Measurements from ENCODE around the gene PLAAT3. TPM values are rescaled to one million over a fixed set of nuclear protein-coding genes. Genes with fewer than 3 reads are reported as not detected.
"Not testable (repeated sequence)": the region's sequence is repeated elsewhere in the genome, so short reads cannot be mapped to it uniquely, and the experiment has no call there.

The PLAAT3 gene
- total and polyA plus RNA-seq, 5 experiments from 2014 or later, result 1.7 to 28.7 (median 7.6) TPM

- Mint-ChIP-seq H3K36me3 (peaks cover 0 to 2% (median 0%) of the 10 kb centered on the region in 3 donors), H3K4me3 (peak overlapping the region in 7 of 10 donors; percentile 28 to 95 (median 45)), H3K9me3 (no peaks in the 10 kb centered on the region), H3K27me3 (no peaks in the 10 kb centered on the region), H3K4me1 (peaks cover 41 to 87% (median 82%) of the 10 kb centered on the region in 4 donors), H3K27ac (peak overlapping the region; percentile 61 to 95 (median 88))
- DNase-seq (no peak), ATAC-seq (no peak)
- POLR2A ChIA-PET, result interaction anchor here (1.5 to 9.9 kb wide), 4 partner anchors 12 to 28 kb away, joined by 3 to 226 read pairs (median 6); no protein-coding TSS in a partner anchor
Observed at GRCh38 chr11:63532799-63533475, 81.3 kb downstream of the PLAAT3 start.

GRCh38 chr11:63532117-63532516, 82.1 kb downstream of the PLAAT3 start:
- no peaks in the 10 kb centered on the region for H3K36me3 Mint-ChIP-seq
- peak overlapping the region; percentile 83 to 95 (median 92) for H3K27ac Mint-ChIP-seq
- no peaks in the 10 kb centered on the region for H3K27me3 Mint-ChIP-seq
- peaks cover 35 to 85% (median 80%) of the 10 kb centered on the region in 4 donors for H3K4me1 Mint-ChIP-seq
- peak in 1 of 2 donors; percentile 18 for ATAC-seq
- DNase-seq, result no peak
- H3K4me3 Mint-ChIP-seq, result peak overlapping the region; percentile 2 to 82 (median 68)
- POLR2A ChIA-PET, result interaction anchor here (0.6 to 9.9 kb wide), 8 partner anchors 9 to 149 kb away, joined by 3 to 226 read pairs (median 4); partner anchors contain the start of genes ATL3 and RTN3
- no peaks in the 10 kb centered on the region for H3K9me3 Mint-ChIP-seq

GRCh38 chr11:63531074-63531792, 83.0 kb downstream of the PLAAT3 start:
- ATAC-seq (peak; percentile 94 to 98), DNase-seq (peak in 9 of 10 donors; percentile 47 to 86 (median 72))
- Mint-ChIP-seq H3K4me1 (peaks cover 34 to 77% (median 74%) of the 10 kb centered on the region in 4 donors), H3K4me3 (peak overlapping the region; percentile 54 to 82 (median 78)), H3K27ac (peak overlapping the region; percentile 83 to 95 (median 92))
- not testable (repeated sequence) for H3K36me3 Mint-ChIP-seq, H3K9me3 Mint-ChIP-seq, H3K27me3 Mint-ChIP-seq
- POLR2A ChIA-PET, result interaction anchor here (1.2 to 9.9 kb wide), 4 partner anchors 10 to 150 kb away, joined by 3 to 226 read pairs (median 4); partner anchors contain the start of genes ATL3 and RTN3

GRCh38 chr11:63530021-63530420, 84.2 kb downstream of the PLAAT3 start:
- peak overlapping the region in 5 of 10 donors; percentile 22 to 57 (median 36) for H3K4me3 Mint-ChIP-seq
- H3K9me3 Mint-ChIP-seq, result no peaks in the 10 kb centered on the region
- ATAC-seq, result no peak
- POLR2A ChIA-PET, result interaction anchor here (0.6 to 2.1 kb wide), 5 partner anchors 21 to 40 kb away, joined by 3 to 13 read pairs (median 6); no protein-coding TSS in a partner anchor
- H3K4me1 Mint-ChIP-seq, result peaks cover 33 to 65% (median 62%) of the 10 kb centered on the region in 4 donors
- H3K27me3 Mint-ChIP-seq, result no peaks in the 10 kb centered on the region
- no peaks in the 10 kb centered on the region for H3K36me3 Mint-ChIP-seq
- no peak for DNase-seq
- peak overlapping the region; percentile 65 to 91 (median 84) for H3K27ac Mint-ChIP-seq

GRCh38 chr11:63529373-63529772, 84.9 kb downstream of the PLAAT3 start:
- H3K36me3 Mint-ChIP-seq, H3K9me3 Mint-ChIP-seq, ATAC-seq, DNase-seq, H3K27me3 Mint-ChIP-seq: not testable (repeated sequence)
- H3K27ac Mint-ChIP-seq, result peak overlapping the region; percentile 15 to 91 (median 84)
- peak overlapping the region in 4 of 10 donors; percentile 18 to 48 (median 34) for H3K4me3 Mint-ChIP-seq
- POLR2A ChIA-PET, result interaction anchor here (0.6 to 2.1 kb wide), 7 partner anchors 8 to 390 kb away, joined by 3 to 13 read pairs (median 6); no protein-coding TSS in a partner anchor
- peaks cover 32 to 60% (median 57%) of the 10 kb centered on the region in 4 donors for H3K4me1 Mint-ChIP-seq

- H3K9me3 Mint-ChIP-seq, DNase-seq, H3K27me3 Mint-ChIP-seq, ATAC-seq, H3K36me3 Mint-ChIP-seq: not testable (repeated sequence)
- peaks cover 29 to 54% (median 52%) of the 10 kb centered on the region in 4 donors for H3K4me1 Mint-ChIP-seq
- POLR2A ChIA-PET, result interaction anchor here (0.6 to 2.1 kb wide), 4 partner anchors 9 to 389 kb away, joined by 3 to 13 read pairs (median 6); no protein-coding TSS in a partner anchor
- peak overlapping the region in 5 of 10 donors; percentile 10 to 48 (median 26) for H3K4me3 Mint-ChIP-seq
- peak overlapping the region; percentile 36 to 91 (median 84) for H3K27ac Mint-ChIP-seq
Observed at GRCh38 chr11:63528729-63529278, 85.4 kb downstream of the PLAAT3 start.

GRCh38 chr11:63528156-63528555, 86.1 kb downstream of the PLAAT3 start:
- DNase-seq, H3K9me3 Mint-ChIP-seq, POLR2A ChIA-PET, ATAC-seq, H3K36me3 Mint-ChIP-seq, H3K4me3 Mint-ChIP-seq, H3K27me3 Mint-ChIP-seq: not testable (repeated sequence)
- H3K4me1 Mint-ChIP-seq, result peaks cover 24 to 48% (median 45%) of the 10 kb centered on the region in 4 donors
- peak overlapping the region in 2 of 10 donors; percentile 53 to 55 for H3K27ac Mint-ChIP-seq

- Mint-ChIP-seq H3K27me3 (no peaks in the 10 kb centered on the region), H3K9me3 (peaks cover 0 to 6% (median 0%) of the 10 kb centered on the region in 9 donors), H3K4me3 (no peak overlapping the region), H3K27ac (peak overlapping the region in 2 of 10 donors; percentile 53 to 55), H3K4me1 (peaks cover 22 to 43% (median 40%) of the 10 kb centered on the region in 4 donors), H3K36me3 (peaks cover 0 to 1% (median 0%) of the 10 kb centered on the region in 3 donors)
- ATAC-seq, result no peak
- POLR2A ChIA-PET, result interaction anchor here (1.0 kb wide), 1 partner anchor 11 kb away, joined by 3 read pairs; no protein-coding TSS in a partner anchor
- DNase-seq, result no peak
Observed at GRCh38 chr11:63527667-63528066, 86.6 kb downstream of the PLAAT3 start.

Other genes starting within 250 kb of the PLAAT3 start
- gene SLC22A9, start 244.6 kb downstream of the PLAAT3 start, total RNA-seq, result not detected
- not detected for gene SLC22A9, start 244.6 kb downstream of the PLAAT3 start, polyA plus RNA-seq
- under 1 TPM; 0.18 to 0.58 TPM for gene PLAAT5, start 123.3 kb downstream of the PLAAT3 start, total RNA-seq
- under 1 TPM; 0.34 to 0.64 (median 0.36) TPM for gene PLAAT5, start 123.3 kb downstream of the PLAAT3 start, polyA plus RNA-seq
- gene LGALS12, start 108.3 kb downstream of the PLAAT3 start, total RNA-seq, result not detected
- not detected for gene LGALS12, start 108.3 kb downstream of the PLAAT3 start, polyA plus RNA-seq
- 10 to 100 TPM; 97.8 to 99.8 TPM for gene PLAAT4, start 77.6 kb downstream of the PLAAT3 start, total RNA-seq
- gene PLAAT4, start 77.6 kb downstream of the PLAAT3 start, polyA plus RNA-seq, result 100 to 1,000 TPM; 460 to 532 (median 464) TPM
- gene PLAAT2, start 51.1 kb downstream of the PLAAT3 start, total RNA-seq, result not detected
- under 1 TPM; 0.39 to 0.69 (median 0.49) TPM for gene PLAAT2, start 51.1 kb downstream of the PLAAT3 start, polyA plus RNA-seq
- 10 to 100 TPM; 36.2 to 37.5 TPM for gene ATL3, start 56.9 kb upstream of the PLAAT3 start, total RNA-seq
- gene ATL3, start 56.9 kb upstream of the PLAAT3 start, polyA plus RNA-seq, result 10 to 100 TPM; 17.1 to 27.0 (median 19.4) TPM
- gene RTN3, start 67.1 kb upstream of the PLAAT3 start, total RNA-seq, result 10 to 100 TPM; 39.0 to 41.7 TPM
- 10 to 100 TPM; 28.0 to 43.1 (median 35.9) TPM for gene RTN3, start 67.1 kb upstream of the PLAAT3 start, polyA plus RNA-seq
- 1 to 10 TPM; 7.2 to 7.4 TPM for gene ZFTA, start 154.3 kb upstream of the PLAAT3 start, total RNA-seq
- gene ZFTA, start 154.3 kb upstream of the PLAAT3 start, polyA plus RNA-seq, result under 1 TPM; 0.09 to 0.56 (median 0.34) TPM
- gene SPINDOC, start 199.0 kb upstream of the PLAAT3 start, total RNA-seq, result 10 to 100 TPM; 11.0 to 13.0 TPM
- gene SPINDOC, start 199.0 kb upstream of the PLAAT3 start, polyA plus RNA-seq, result under 1 TPM; 0.47 to 0.66 (median 0.49) TPM
- gene MARK2, start 224.7 kb upstream of the PLAAT3 start, total RNA-seq, result 10 to 100 TPM; 64.8 to 74.5 TPM
- 10 to 100 TPM; 37.0 to 57.0 (median 40.3) TPM for gene MARK2, start 224.7 kb upstream of the PLAAT3 start, polyA plus RNA-seq